GM12878 (cell line): Measurements from ENCODE around the gene PRM2. TPM values are rescaled to one million over a fixed set of nuclear protein-coding genes. Genes with fewer than 3 reads are reported as not detected.

ENCODE experiments used
- ATF7 ChIP-seq: fragments of 450-650 bp; IDR thresholded peaks from 2 replicates; pipeline ENCODE4 v1.6.1; 2016; ENCODE audit warnings: low read depth, mild to moderate bottlenecking
- BCL11A ChIP-seq: IDR thresholded peaks from 2 replicates; pipeline ENCODE4 v1.6.1; 2011; ENCODE audit warnings: low read depth, low read length
- BCLAF1 ChIP-seq: fragments of 450-650 bp; IDR thresholded peaks from 2 replicates; pipeline ENCODE4 v1.6.1; 2017; ENCODE audit warnings: antibody characterized with exemption, mild to moderate bottlenecking, moderate library complexity
- BHLHE40 ChIP-seq, 2 experiments: fragments of 450-650 bp in 1 of 2; IDR thresholded peaks; 2 replicates each; pipeline ENCODE4 v1.6.1; 2011 to 2017; ENCODE audit warnings: low read depth in 2 of 2, borderline replicate concordance in 1 of 2, improper control_type of control experiment in 1 of 2, low read length in 1 of 2, mild to moderate bottlenecking in 1 of 2
- DPF2 ChIP-seq: fragments of 450-650 bp; IDR thresholded peaks from 2 replicates; pipeline ENCODE4 v1.6.1; 2017; ENCODE audit warnings: mild to moderate bottlenecking
- EED ChIP-seq: sonication (generic); IDR thresholded peaks from 2 replicates; pipeline ENCODE4 v1.6.1; 2016; ENCODE audit warnings: antibody characterized with exemption, low read depth
- EP300 ChIP-seq, 2 experiments: fragments of 150-350 bp in 1 of 2; IDR thresholded peaks; 2 replicates each; pipeline ENCODE4 v1.6.1; 2011 to 2012; ENCODE audit warnings: low read depth in 2 of 2, low read length in 2 of 2, borderline replicate concordance in 1 of 2, improper control_type of control experiment in 1 of 2, inconsistent platforms in 1 of 2; ENCODE audit not compliant: control insufficient read depth in 1 of 2
- ETV6 ChIP-seq, 2 experiments: fragments of 450-650 bp in 1 of 2; IDR thresholded peaks in 1 of 2; conservative IDR thresholded peaks in 1 of 2; 2 replicates each; pipeline ENCODE4 v1.6.1; 2014; ENCODE audit warnings: antibody characterized with exemption in 1 of 2, borderline replicate concordance in 1 of 2, low read depth in 1 of 2, mild to moderate bottlenecking in 1 of 2, moderate library complexity in 1 of 2
- HCFC1 ChIP-seq: fragments of 150-350 bp; IDR thresholded peaks from 2 replicates; pipeline ENCODE4 v1.6.1; 2014; ENCODE audit warnings: low read length
- HDAC2 ChIP-seq: fragments of 200-600 bp; sonication (generic); IDR thresholded peaks from 2 replicates; pipeline ENCODE4 v1.6.1; 2017
- HDGF ChIP-seq: fragments of 450-650 bp; IDR thresholded peaks from 2 replicates; pipeline ENCODE4 v1.6.1; 2016; ENCODE audit warnings: antibody characterized with exemption
- HSF1 ChIP-seq: fragments of 150-350 bp; IDR thresholded peaks from 2 replicates; pipeline ENCODE4 v1.6.1; 2014; ENCODE audit warnings: mild to moderate bottlenecking, low read depth, low read length
- IKZF1 ChIP-seq: fragments of 450-650 bp; conservative IDR thresholded peaks from 2 replicates; pipeline ENCODE4 v1.6.1; 2017; ENCODE audit warnings: antibody characterized with exemption, mild to moderate bottlenecking
- IKZF2 ChIP-seq, 2 experiments: fragments of 450-650 bp; IDR thresholded peaks; 2 replicates each; pipeline ENCODE4 v1.6.1; 2017; ENCODE audit warnings: mild to moderate bottlenecking in 2 of 2, moderate library complexity in 2 of 2
- IRF4 ChIP-seq: IDR thresholded peaks from 2 replicates; pipeline ENCODE4 v1.6.1; 2011; ENCODE audit warnings: low read depth, low read length
- MTA3 ChIP-seq: IDR thresholded peaks from 2 replicates; pipeline ENCODE4 v1.6.1; 2012; ENCODE audit warnings: low read length, inconsistent platforms, borderline replicate concordance
- NFIC ChIP-seq: IDR thresholded peaks from 2 replicates; pipeline ENCODE4 v1.6.1; 2012; ENCODE audit warnings: low read depth, mild to moderate bottlenecking, inconsistent platforms, low read length, moderate library complexity
- PBX3 ChIP-seq: IDR thresholded peaks from 2 replicates; pipeline ENCODE4 v1.6.1; 2011; ENCODE audit warnings: mild to moderate bottlenecking, low read depth, low read length, moderate library complexity; ENCODE audit not compliant: insufficient replicate concordance
- RUNX3 ChIP-seq: IDR thresholded peaks from 2 replicates; pipeline ENCODE4 v1.6.1; 2012; ENCODE audit warnings: low read length, inconsistent platforms
- SIN3A ChIP-seq: IDR thresholded peaks from 2 replicates; pipeline ENCODE4 v1.6.1; 2012; ENCODE audit warnings: low read depth, low read length, improper control_type of control experiment
- SPI1 ChIP-seq: IDR thresholded peaks from 2 replicates; pipeline ENCODE4 v1.6.1; 2011; ENCODE audit warnings: low read depth, mild to moderate bottlenecking, low read length, moderate library complexity, borderline replicate concordance; ENCODE audit not compliant: insufficient read depth
- TCF12 ChIP-seq: IDR thresholded peaks from 2 replicates; pipeline ENCODE4 v1.6.1; 2011; ENCODE audit warnings: low read depth, mild to moderate bottlenecking, low read length
- ZNF217 ChIP-seq: fragments of 450-650 bp; IDR thresholded peaks from 2 replicates; pipeline ENCODE4 v1.6.1; 2017; ENCODE audit warnings: antibody characterized with exemption, mild to moderate bottlenecking
- ZNF24 ChIP-seq: fragments of 450-650 bp; IDR thresholded peaks from 2 replicates; pipeline ENCODE4 v1.6.1; 2017; ENCODE audit warnings: antibody characterized with exemption, mild to moderate bottlenecking
- polyA plus RNA-seq, 11 experiments: library from polyadenylated mRNA; depleted of rRNA in 4 of 11; unstranded in 6 of 11; stranded (reverse) in 5 of 11; fragments of >200 nt; fragmentation: Nextera tagmentation in 4 of 11; fragmentation: Illumina TruSeq in 1 of 11; extraction: Ambion mirVana in 4 of 11; extraction: Trizol in 1 of 11; gene quantifications; 1 replicate in 1 of 11; 2 replicates in 10 of 11; pipeline versions ENCODE4 v1.2.1 to v1.2.3, GENCODE V29; 2011 to 2016; ENCODE audit warnings: inconsistent platforms in 2 of 11, missing spikeins in 2 of 11, low read depth in 1 of 11
- total RNA-seq, 4 experiments: library from RNA; depleted of rRNA in 3 of 4; stranded (reverse); fragments of >200 nt in 3 of 4; fragmentation: Illumina TruSeq in 1 of 4; extraction: Trizol in 1 of 4; gene quantifications; 2 replicates each; pipeline versions ENCODE4 v1.2.1 to v1.2.3, GENCODE V29; 2013 to 2021

PRM2 gene
- total and polyA plus RNA-seq, 10 of the 15 experiments (the other 5 are each of a cell fraction or from before 2014, with no cell fraction given): not detected

GRCh38 chr16:11325404-11326083 is 49.3 kb upstream of the PRM2 start (continued):
- TF ChIP-seq HDAC2 (no peak), IRF4 (0 out of 2 replicates have a peak, but pooled peaks have one; percentile 37), SPI1 (peak; percentile 80), BHLHE40 (IDR thresholded peaks at IDR 0.05; ENCODE audit: borderline replicate concordance in 1 of 2, low read depth in 2 of 2, low read length in 1 of 2) (peak; percentile 17 to 53; a peak in 1 of 4 replicates), BCL11A (0 out of 2 replicates have a peak, but pooled peaks have one; percentile 34), HCFC1 (no peak), IKZF2 (IDR thresholded peaks at IDR 0.05) (peak; percentile 61 to 76; a peak in 2 of 4 replicates), DPF2 (peak; percentile 43; the same call in 1 of the 2 replicates), EED (peak; percentile 65; the same call in 1 of the 2 replicates), HDGF (0 out of 2 replicates have a peak, but pooled peaks have one; percentile 45), PBX3 (no peak), ATF7 (0 out of 2 replicates have a peak, but pooled peaks have one; percentile 24), SIN3A (no peak), MTA3 (0 out of 2 replicates have a peak, but pooled peaks have one; percentile 51), RUNX3 (peak; percentile 58), EP300 (IDR thresholded peaks at IDR 0.05; ENCODE audit: borderline replicate concordance in 1 of 2, control insufficient read depth in 1 of 2, low read depth in 2 of 2, low read length in 2 of 2) (0 out of 4 replicates have a peak, but pooled peaks of 1 of the 2 experiments have one; percentile 41), ZNF24 (no peak), ZNF217 (no peak), TCF12 (peak; percentile 50; the same call in 1 of the 2 replicates), IKZF1 (peak; percentile 78), ETV6 (conservative IDR thresholded peaks at IDR 0.05 in 1 of 2, IDR thresholded peaks at IDR 0.05 in 1 of 2; ENCODE audit: borderline replicate concordance in 1 of 2, low read depth in 1 of 2) (no peak), HSF1 (no peak), BCLAF1 (no peak), NFIC (0 out of 2 replicates have a peak, but pooled peaks have one; percentile 20)
